ENCODE data around the gene TENM3.

TENM3 gene

DNA sequence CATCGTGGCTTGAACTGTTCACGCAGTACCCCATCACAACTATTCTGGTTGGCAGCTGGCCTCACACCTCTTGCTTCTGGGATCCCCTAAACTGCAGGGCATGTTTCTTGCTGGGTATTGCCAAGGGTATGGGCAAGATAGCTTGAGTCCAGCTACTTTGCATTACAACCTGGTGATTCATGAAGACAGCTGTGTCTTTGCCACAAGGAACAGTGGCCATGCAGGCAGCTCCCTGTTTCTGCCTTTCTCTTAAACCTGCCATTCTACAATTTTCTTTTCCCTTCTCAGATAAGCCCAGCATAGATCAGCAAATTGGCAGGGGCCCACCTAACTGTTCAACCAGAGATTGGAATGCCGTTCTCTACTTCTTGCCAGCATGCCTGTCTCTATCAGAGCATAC lies 42.8 kb downstream of the TENM3 start:
- peak; percentile 53; the same call in 2 of the 3 replicates for ATAC-seq

DNA sequence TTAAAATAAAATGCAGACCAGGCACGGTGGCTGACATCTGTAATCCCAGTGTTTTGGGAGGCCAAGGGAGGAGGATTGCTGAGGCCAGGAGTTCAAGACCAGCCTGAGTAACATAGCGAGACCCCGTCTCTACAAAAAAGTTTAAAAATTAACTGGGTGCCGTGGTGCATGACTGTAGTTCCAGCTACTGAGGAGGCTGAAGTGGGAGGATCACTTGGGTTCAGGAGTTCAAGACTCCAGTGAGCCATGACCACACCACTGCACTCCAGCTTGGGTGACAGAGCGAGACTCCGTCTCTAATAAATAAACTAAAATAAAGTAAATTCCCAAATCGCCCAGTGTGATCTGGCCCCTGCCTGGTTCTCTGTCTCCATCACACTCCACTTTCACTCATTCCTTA lies 43.7 kb downstream of the TENM3 start:
- TF ChIP-seq ZNF8 (CRISPR knock-in tag; IDR thresholded peaks at IDR 0.05) = no peak
- TF ChIP-seq OSR1 (CRISPR knock-in tag; IDR thresholded peaks at IDR 0.05) = no peak
- TF ChIP-seq, protein P1, sequence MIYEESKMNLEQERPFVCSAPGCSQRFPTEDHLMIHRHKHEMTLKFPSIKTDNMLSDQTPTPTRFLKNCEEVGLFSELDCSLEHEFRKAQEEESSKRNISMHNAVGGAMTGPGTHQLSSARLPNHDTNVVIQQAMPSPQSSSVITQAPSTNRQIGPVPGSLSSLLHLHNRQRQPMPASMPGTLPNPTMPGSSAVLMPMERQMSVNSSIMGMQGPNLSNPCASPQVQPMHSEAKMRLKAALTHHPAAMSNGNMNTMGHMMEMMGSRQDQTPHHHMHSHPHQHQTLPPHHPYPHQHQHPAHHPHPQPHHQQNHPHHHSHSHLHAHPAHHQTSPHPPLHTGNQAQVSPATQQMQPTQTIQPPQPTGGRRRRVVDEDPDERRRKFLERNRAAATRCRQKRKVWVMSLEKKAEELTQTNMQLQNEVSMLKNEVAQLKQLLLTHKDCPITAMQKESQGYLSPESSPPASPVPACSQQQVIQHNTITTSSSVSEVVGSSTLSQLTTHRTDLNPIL (CRISPR knock-in tag; IDR thresholded peaks at IDR 0.05; ENCODE audit: low read depth) = no peak
- TF ChIP-seq ARNTL (CRISPR knock-in tag; IDR thresholded peaks at IDR 0.05; ENCODE audit: borderline replicate concordance, low read depth) = no peak
- no peak for TF ChIP-seq ZFP30 (CRISPR knock-in tag; IDR thresholded peaks at IDR 0.05)
- no peak for TF ChIP-seq ZNF565 (CRISPR knock-in tag; conservative IDR thresholded peaks at IDR 0.05; ENCODE audit: low read depth)
- TF ChIP-seq, protein P2, sequence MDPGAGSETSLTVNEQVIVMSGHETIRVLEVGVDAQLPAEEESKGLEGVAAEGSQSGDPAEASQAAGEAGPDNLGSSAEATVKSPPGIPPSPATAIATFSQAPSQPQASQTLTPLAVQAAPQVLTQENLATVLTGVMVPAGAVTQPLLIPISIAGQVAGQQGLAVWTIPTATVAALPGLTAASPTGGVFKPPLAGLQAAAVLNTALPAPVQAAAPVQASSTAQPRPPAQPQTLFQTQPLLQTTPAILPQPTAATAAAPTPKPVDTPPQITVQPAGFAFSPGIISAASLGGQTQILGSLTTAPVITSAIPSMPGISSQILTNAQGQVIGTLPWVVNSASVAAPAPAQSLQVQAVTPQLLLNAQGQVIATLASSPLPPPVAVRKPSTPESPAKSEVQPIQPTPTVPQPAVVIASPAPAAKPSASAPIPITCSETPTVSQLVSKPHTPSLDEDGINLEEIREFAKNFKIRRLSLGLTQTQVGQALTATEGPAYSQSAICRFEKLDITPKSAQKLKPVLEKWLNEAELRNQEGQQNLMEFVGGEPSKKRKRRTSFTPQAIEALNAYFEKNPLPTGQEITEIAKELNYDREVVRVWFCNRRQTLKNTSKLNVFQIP (CRISPR knock-in tag; IDR thresholded peaks at IDR 0.05; ENCODE audit: borderline replicate concordance, low read depth) = no peak
- no peak for TF ChIP-seq ZFP3 (CRISPR knock-in tag; IDR thresholded peaks at IDR 0.05)
- no peak for TF ChIP-seq BACH2 (CRISPR knock-in tag; IDR thresholded peaks at IDR 0.05; ENCODE audit: borderline replicate concordance)
- TF ChIP-seq, protein P3, sequence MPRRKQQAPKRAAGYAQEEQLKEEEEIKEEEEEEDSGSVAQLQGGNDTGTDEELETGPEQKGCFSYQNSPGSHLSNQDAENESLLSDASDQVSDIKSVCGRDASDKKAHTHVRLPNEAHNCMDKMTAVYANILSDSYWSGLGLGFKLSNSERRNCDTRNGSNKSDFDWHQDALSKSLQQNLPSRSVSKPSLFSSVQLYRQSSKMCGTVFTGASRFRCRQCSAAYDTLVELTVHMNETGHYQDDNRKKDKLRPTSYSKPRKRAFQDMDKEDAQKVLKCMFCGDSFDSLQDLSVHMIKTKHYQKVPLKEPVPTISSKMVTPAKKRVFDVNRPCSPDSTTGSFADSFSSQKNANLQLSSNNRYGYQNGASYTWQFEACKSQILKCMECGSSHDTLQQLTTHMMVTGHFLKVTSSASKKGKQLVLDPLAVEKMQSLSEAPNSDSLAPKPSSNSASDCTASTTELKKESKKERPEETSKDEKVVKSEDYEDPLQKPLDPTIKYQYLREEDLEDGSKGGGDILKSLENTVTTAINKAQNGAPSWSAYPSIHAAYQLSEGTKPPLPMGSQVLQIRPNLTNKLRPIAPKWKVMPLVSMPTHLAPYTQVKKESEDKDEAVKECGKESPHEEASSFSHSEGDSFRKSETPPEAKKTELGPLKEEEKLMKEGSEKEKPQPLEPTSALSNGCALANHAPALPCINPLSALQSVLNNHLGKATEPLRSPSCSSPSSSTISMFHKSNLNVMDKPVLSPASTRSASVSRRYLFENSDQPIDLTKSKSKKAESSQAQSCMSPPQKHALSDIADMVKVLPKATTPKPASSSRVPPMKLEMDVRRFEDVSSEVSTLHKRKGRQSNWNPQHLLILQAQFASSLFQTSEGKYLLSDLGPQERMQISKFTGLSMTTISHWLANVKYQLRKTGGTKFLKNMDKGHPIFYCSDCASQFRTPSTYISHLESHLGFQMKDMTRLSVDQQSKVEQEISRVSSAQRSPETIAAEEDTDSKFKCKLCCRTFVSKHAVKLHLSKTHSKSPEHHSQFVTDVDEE (CRISPR knock-in tag; IDR thresholded peaks at IDR 0.05) = no peak
- TF ChIP-seq ISL1 (CRISPR knock-in tag; IDR thresholded peaks at IDR 0.05) = no peak
- no peak for TF ChIP-seq SNAI2 (CRISPR knock-in tag; IDR thresholded peaks at IDR 0.05)
- no peak for ATAC-seq

More for the DNA sequence above, 42.8 kb downstream of the TENM3 start:
- TF ChIP-seq, protein P4, sequence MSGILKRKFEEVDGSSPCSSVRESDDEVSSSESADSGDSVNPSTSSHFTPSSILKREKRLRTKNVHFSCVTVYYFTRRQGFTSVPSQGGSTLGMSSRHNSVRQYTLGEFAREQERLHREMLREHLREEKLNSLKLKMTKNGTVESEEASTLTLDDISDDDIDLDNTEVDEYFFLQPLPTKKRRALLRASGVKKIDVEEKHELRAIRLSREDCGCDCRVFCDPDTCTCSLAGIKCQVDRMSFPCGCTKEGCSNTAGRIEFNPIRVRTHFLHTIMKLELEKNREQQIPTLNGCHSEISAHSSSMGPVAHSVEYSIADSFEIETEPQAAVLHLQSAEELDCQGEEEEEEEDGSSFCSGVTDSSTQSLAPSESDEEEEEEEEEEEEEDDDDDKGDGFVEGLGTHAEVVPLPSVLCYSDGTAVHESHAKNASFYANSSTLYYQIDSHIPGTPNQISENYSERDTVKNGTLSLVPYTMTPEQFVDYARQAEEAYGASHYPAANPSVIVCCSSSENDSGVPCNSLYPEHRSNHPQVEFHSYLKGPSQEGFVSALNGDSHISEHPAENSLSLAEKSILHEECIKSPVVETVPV (CRISPR knock-in tag; IDR thresholded peaks at IDR 0.05) = no peak
- no peak for TF ChIP-seq GLIS3 (CRISPR knock-in tag; IDR thresholded peaks at IDR 0.05)
- no peak for TF ChIP-seq OSR1 (CRISPR knock-in tag; IDR thresholded peaks at IDR 0.05)
- no peak for TF ChIP-seq ZNF70 (CRISPR knock-in tag; IDR thresholded peaks at IDR 0.05)
- TF ChIP-seq ZNF565 (CRISPR knock-in tag; conservative IDR thresholded peaks at IDR 0.05; ENCODE audit: low read depth) = no peak

DNA sequence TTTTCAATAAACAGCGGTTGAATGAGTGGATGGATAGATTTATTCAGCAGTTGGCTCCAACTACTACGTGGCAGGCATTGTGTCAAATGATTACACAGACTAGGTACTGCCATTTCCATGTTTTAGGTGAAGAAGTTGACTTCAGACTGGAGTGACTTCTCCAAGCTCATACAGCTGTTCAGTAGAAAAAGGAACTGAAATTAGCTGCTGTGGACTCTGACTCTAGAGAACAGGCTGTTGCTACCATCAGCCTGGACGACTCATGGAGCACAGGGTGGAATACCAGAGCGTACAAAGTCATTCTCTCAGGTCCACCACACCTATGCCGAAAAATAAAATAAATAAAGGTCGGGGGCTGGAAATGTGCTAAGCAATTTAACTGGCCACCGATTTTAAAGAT lies 45.3 kb downstream of the TENM3 start:
- TF ChIP-seq ZC3H10 (CRISPR knock-in tag; IDR thresholded peaks at IDR 0.05) = no peak
- no peak for TF ChIP-seq CSDC2 (CRISPR knock-in tag; IDR thresholded peaks at IDR 0.05)
- TF ChIP-seq RARB (CRISPR knock-in tag; IDR thresholded peaks at IDR 0.05) = no peak
- TF ChIP-seq SNAI2 (CRISPR knock-in tag; IDR thresholded peaks at IDR 0.05) = no peak
- TF ChIP-seq ARNTL (CRISPR knock-in tag; IDR thresholded peaks at IDR 0.05; ENCODE audit: borderline replicate concordance, low read depth) = no peak
- TF ChIP-seq ZFP3 (CRISPR knock-in tag; IDR thresholded peaks at IDR 0.05) = no peak
- no peak for TF ChIP-seq ESRRG (CRISPR knock-in tag; IDR thresholded peaks at IDR 0.05)
- TF ChIP-seq, protein P2 (CRISPR knock-in tag; IDR thresholded peaks at IDR 0.05; ENCODE audit: borderline replicate concordance, low read depth) = no peak
- TF ChIP-seq PPARA (CRISPR knock-in tag; IDR thresholded peaks at IDR 0.05; ENCODE audit: borderline replicate concordance) = no peak
- TF ChIP-seq ZNF8 (CRISPR knock-in tag; IDR thresholded peaks at IDR 0.05) = no peak
- TF ChIP-seq ZNF565 (CRISPR knock-in tag; conservative IDR thresholded peaks at IDR 0.05; ENCODE audit: low read depth) = no peak
- TF ChIP-seq, protein P1 (CRISPR knock-in tag; IDR thresholded peaks at IDR 0.05; ENCODE audit: low read depth) = no peak
- TF ChIP-seq, protein P3 (CRISPR knock-in tag; IDR thresholded peaks at IDR 0.05) = no peak
- no peak for TF ChIP-seq TCF4 (CRISPR knock-in tag; IDR thresholded peaks at IDR 0.05; ENCODE audit: borderline replicate concordance)
- no peak for TF ChIP-seq ISL1 (CRISPR knock-in tag; IDR thresholded peaks at IDR 0.05)
- TF ChIP-seq, protein P5, sequence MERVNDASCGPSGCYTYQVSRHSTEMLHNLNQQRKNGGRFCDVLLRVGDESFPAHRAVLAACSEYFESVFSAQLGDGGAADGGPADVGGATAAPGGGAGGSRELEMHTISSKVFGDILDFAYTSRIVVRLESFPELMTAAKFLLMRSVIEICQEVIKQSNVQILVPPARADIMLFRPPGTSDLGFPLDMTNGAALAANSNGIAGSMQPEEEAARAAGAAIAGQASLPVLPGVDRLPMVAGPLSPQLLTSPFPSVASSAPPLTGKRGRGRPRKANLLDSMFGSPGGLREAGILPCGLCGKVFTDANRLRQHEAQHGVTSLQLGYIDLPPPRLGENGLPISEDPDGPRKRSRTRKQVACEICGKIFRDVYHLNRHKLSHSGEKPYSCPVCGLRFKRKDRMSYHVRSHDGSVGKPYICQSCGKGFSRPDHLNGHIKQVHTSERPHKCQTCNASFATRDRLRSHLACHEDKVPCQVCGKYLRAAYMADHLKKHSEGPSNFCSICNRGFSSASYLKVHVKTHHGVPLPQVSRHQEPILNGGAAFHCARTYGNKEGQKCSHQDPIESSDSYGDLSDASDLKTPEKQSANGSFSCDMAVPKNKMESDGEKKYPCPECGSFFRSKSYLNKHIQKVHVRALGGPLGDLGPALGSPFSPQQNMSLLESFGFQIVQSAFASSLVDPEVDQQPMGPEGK (CRISPR knock-in tag; IDR thresholded peaks at IDR 0.05; ENCODE audit: borderline replicate concordance) = no peak
- no peak for ATAC-seq
